Neural progenitor cell (in vitro differentiated cells): ENCODE results near the gene SAA2. TPM values are rescaled to one million over a fixed set of nuclear protein-coding genes. Genes with fewer than 3 reads are reported as not detected.

Experiments
- DNase-seq: peaks from one replicate; pipeline ENCODE4 v3.0.0-alpha.2; 2016; ENCODE audit warnings: low spot score
- H2AFZ ChIP-seq: fragments of 200-600 bp; sonication (generic); replicated peaks from 2 replicates; pipeline ENCODE4 v1.6.1; 2016; ENCODE audit warnings: antibody characterized with exemption
- H3F3A ChIP-seq: fragments of 200-600 bp; sonication (generic); 2 replicates; pipeline ENCODE4 v1.6.1; 2016; ENCODE audit warnings: antibody characterized with exemption, low read depth
- H3K27ac ChIP-seq: fragments of 200-600 bp; sonication (generic); 2 replicates; pipeline ENCODE4 v1.5.1; 2016; ENCODE audit warnings: mild to moderate bottlenecking
- H3K27me3 ChIP-seq: fragments of 200-600 bp; sonication (generic); 2 replicates; pipeline ENCODE4 v1.6.1; 2016; ENCODE audit warnings: mild to moderate bottlenecking, moderate library complexity
- H3K36me3 ChIP-seq: fragments of 200-600 bp; sonication (generic); 2 replicates; pipeline ENCODE4 v1.5.1; 2016
- H3K4me1 ChIP-seq: fragments of 200-600 bp; sonication (generic); 2 replicates; pipeline ENCODE4 v1.6.1; 2016; ENCODE audit warnings: mixed run types
- H3K4me2 ChIP-seq: fragments of 200-600 bp; sonication (generic); 2 replicates; pipeline ENCODE4 v1.6.1; 2016
- H3K4me3 ChIP-seq: fragments of 200-600 bp; sonication (generic); 2 replicates; pipeline ENCODE4 v1.5.1; 2016
- H3K79me2 ChIP-seq: fragments of 200-600 bp; sonication (generic); 2 replicates; pipeline ENCODE4 v1.6.1; 2016; ENCODE audit warnings: low read depth
- H3K9ac ChIP-seq: fragments of 200-600 bp; sonication (generic); 2 replicates; pipeline ENCODE4 v1.6.1; 2016
- H3K9me3 ChIP-seq: fragments of 200-600 bp; sonication (generic); 2 replicates; pipeline ENCODE4 v1.5.1; 2016; ENCODE audit warnings: low read depth
- H4K20me1 ChIP-seq: fragments of 200-600 bp; sonication (generic); 2 replicates; pipeline ENCODE4 v1.6.1; 2016; ENCODE audit warnings: low read depth
- H3K27ac Mint-ChIP-seq: 3 replicates; pipeline ENCODE4 v1.8.0; 2021; ENCODE audit warnings: mixed read lengths
- H3K27me3 Mint-ChIP-seq: 2 replicates; pipeline ENCODE4 v1.8.0; 2022; ENCODE audit warnings: low read depth, mild to moderate bottlenecking, inconsistent platforms, moderate library complexity, mixed read lengths; ENCODE audit not compliant: insufficient read depth
- H3K36me3 Mint-ChIP-seq: 3 replicates; pipeline ENCODE4 v1.8.0; 2021; ENCODE audit warnings: mixed read lengths
- H3K4me1 Mint-ChIP-seq: 3 replicates; pipeline ENCODE4 v1.8.0; 2021; ENCODE audit warnings: mixed read lengths
- H3K4me3 Mint-ChIP-seq: 3 replicates; pipeline ENCODE4 v1.8.0; 2021; ENCODE audit warnings: mild to moderate bottlenecking, moderate library complexity, mixed read lengths
- H3K9me3 Mint-ChIP-seq: 3 replicates; pipeline ENCODE4 v1.8.0; 2020; ENCODE audit warnings: mixed read lengths
- EZH2 ChIP-seq: fragments of 200-600 bp; sonication (generic); IDR thresholded peaks from 2 replicates; pipeline ENCODE4 v1.6.1; 2017; ENCODE audit warnings: antibody characterized with exemption, mild to moderate bottlenecking, moderate library complexity
- EZH2phosphoT487 ChIP-seq: fragments of 200-600 bp; sonication (generic); IDR thresholded peaks from 2 replicates; pipeline ENCODE4 v1.6.1; 2017; ENCODE audit warnings: antibody characterized with exemption
- small RNA-seq: library from RNA; depleted of rRNA; stranded (forward); fragments of <200 nt; gene quantifications from one replicate; pipeline ENCODE3, GENCODE V24; 2015
- total RNA-seq: library from RNA; depleted of rRNA; stranded (reverse); fragments of >200 nt; gene quantifications from 2 replicates; pipeline ENCODE4 v1.2.3, GENCODE V29; 2015; ENCODE audit warnings: low replicate concordance
- TF ChIP-seq, protein P1 (sequence below): fragments of 200-600 bp; sonication (generic); IDR thresholded peaks from 2 replicates; pipeline ENCODE4 v1.5.1; 2017; ENCODE audit warnings: antibody characterized with exemption, mild to moderate bottlenecking

The SAA2 gene
- total RNA-seq, 1 donor from 2014 or later: not detected

- H3K79me2 ChIP-seq: no peaks in the 10 kb centered on the region
- H3K27ac ChIP-seq: no peak overlapping the region
- H3K4me1 Mint-ChIP-seq: no peaks in the 10 kb centered on the region
- H3K36me3 ChIP-seq: no peaks in the 10 kb centered on the region
- H3K4me1 ChIP-seq: peaks cover 11% of the 10 kb centered on the region
- no peak overlapping the region for H3K27ac Mint-ChIP-seq
- H3K4me3 ChIP-seq: no peak overlapping the region
- H3K4me2 ChIP-seq: no peak overlapping the region
- no peak overlapping the region for H3K9ac ChIP-seq
- DNase-seq: no peak
- TF ChIP-seq EZH2phosphoT487 (no peak), EZH2 (no peak)
- TF ChIP-seq, protein P1, sequence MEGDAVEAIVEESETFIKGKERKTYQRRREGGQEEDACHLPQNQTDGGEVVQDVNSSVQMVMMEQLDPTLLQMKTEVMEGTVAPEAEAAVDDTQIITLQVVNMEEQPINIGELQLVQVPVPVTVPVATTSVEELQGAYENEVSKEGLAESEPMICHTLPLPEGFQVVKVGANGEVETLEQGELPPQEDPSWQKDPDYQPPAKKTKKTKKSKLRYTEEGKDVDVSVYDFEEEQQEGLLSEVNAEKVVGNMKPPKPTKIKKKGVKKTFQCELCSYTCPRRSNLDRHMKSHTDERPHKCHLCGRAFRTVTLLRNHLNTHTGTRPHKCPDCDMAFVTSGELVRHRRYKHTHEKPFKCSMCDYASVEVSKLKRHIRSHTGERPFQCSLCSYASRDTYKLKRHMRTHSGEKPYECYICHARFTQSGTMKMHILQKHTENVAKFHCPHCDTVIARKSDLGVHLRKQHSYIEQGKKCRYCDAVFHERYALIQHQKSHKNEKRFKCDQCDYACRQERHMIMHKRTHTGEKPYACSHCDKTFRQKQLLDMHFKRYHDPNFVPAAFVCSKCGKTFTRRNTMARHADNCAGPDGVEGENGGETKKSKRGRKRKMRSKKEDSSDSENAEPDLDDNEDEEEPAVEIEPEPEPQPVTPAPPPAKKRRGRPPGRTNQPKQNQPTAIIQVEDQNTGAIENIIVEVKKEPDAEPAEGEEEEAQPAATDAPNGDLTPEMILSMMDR: no peak
- no peaks in the 10 kb centered on the region for H3K9me3 ChIP-seq
- no peaks in the 10 kb centered on the region for H3K36me3 Mint-ChIP-seq
- H3K4me3 Mint-ChIP-seq: no peak overlapping the region
- no peaks in the 10 kb centered on the region for H3K27me3 Mint-ChIP-seq
- H2AFZ ChIP-seq: no peak overlapping the region
- no peaks in the 10 kb centered on the region for H4K20me1 ChIP-seq
- peaks cover 2% of the 10 kb centered on the region for H3K9me3 Mint-ChIP-seq
- no peaks in the 10 kb centered on the region for H3K27me3 ChIP-seq
- H3F3A ChIP-seq: no peaks in the 10 kb centered on the region
Measured at GRCh38 chr11:18196532-18196931, 51.9 kb downstream of the SAA2 start.

Small RNA genes within 50 kb of the gene (small RNA-seq; reads per million reads assigned to genes)
- gene RNA5SP333: not detected
- gene RNA5SP334: not detected

Other genes with a start within 250 kb of the SAA2 start
- 35.1 and 36.5 TPM in 2 replicates for gene SERGEF, start 235.6 kb downstream of the SAA2 start, total RNA-seq
- gene TPH1, start 202.4 kb downstream of the SAA2 start, total RNA-seq: 0.24 and 0.25 TPM in 2 replicates
- gene SAAL1, start 142.6 kb downstream of the SAA2 start, total RNA-seq: 50.8 and 73.4 TPM in 2 replicates
- not detected in 2 replicates for gene MRGPRX3, start 116.1 kb downstream of the SAA2 start, total RNA-seq
- not detected in 2 replicates for gene MRGPRX4, start 75.8 kb downstream of the SAA2 start, total RNA-seq
- gene SAA4, start 11.9 kb downstream of the SAA2 start, total RNA-seq: not detected in 2 replicates
- gene SAA1, start 17.6 kb upstream of the SAA2 start, total RNA-seq: not detected in 2 replicates
- 17.0 and 21.3 TPM in 2 replicates for gene HPS5, start 73.5 kb upstream of the SAA2 start, total RNA-seq
- gene GTF2H1, start 73.9 kb upstream of the SAA2 start, total RNA-seq: 33.2 and 45.2 TPM in 2 replicates
- gene LDHA, start 145.9 kb upstream of the SAA2 start, total RNA-seq: 781 and 977 TPM in 2 replicates
- gene LDHC, start 163.7 kb upstream of the SAA2 start, total RNA-seq: 1.7 and 2.2 TPM in 2 replicates
- gene LDHAL6A, start 207.2 kb upstream of the SAA2 start, total RNA-seq: not detected in 2 replicates